CD4-positive, CD25-positive, alpha-beta regulatory T cell (primary cell): ENCODE data around the gene FPR1. TPM values are rescaled to one million over a fixed set of nuclear protein-coding genes. Genes with fewer than 3 reads are reported as not detected.
"Not testable (repeated sequence)": the region's sequence is repeated elsewhere in the genome, so short reads cannot be mapped to it uniquely, and the experiment has no call there.

Experiments used
- ATAC-seq, 2 donors: fragments of 150-1000 bp; cut with Tn5 transposase; one replicate each; pipeline ENCODE4 v1.10.0; 2021; ENCODE audit warnings: low read depth in 2 of 2, moderate number of reproducible peaks in 2 of 2, moderate library complexity in 1 of 2
- DNase-seq, 3 donors: peaks; one replicate each; pipeline versions ENCODE4 v3.0.0 to v3.0.0-alpha.2; 2012 to 2022; ENCODE audit warnings: mixed read lengths in 1 of 3
- H3K27ac ChIP-seq: one replicate; pipeline ENCODE4 v1.7.0; 2013; ENCODE audit warnings: mild to moderate bottlenecking, low read length; ENCODE audit not compliant: insufficient read depth, poor library complexity, severe bottlenecking
- H3K27me3 ChIP-seq: one replicate; pipeline ENCODE4 v1.7.0; 2013; ENCODE audit warnings: low read length; ENCODE audit not compliant: control insufficient read depth, insufficient read depth
- H3K36me3 ChIP-seq: one replicate; pipeline ENCODE4 v1.7.0; 2013; ENCODE audit warnings: mild to moderate bottlenecking, low read length, moderate library complexity; ENCODE audit not compliant: control insufficient read depth, insufficient read depth
- H3K4me1 ChIP-seq: 2 replicates; pipeline ENCODE4 v1.7.0; 2013; ENCODE audit warnings: mild to moderate bottlenecking, low read length; ENCODE audit not compliant: insufficient read depth, control insufficient read depth, poor library complexity, severe bottlenecking
- H3K4me3 ChIP-seq: one replicate; pipeline ENCODE4 v1.7.0; 2013; ENCODE audit warnings: low read depth, mild to moderate bottlenecking, low read length, moderate library complexity
- H3K9me3 ChIP-seq, 2 experiments: 1 replicate in 1 of 2; 2 replicates in 1 of 2; pipeline ENCODE4 v1.7.0; 2013; ENCODE audit warnings: low read length in 2 of 2, mild to moderate bottlenecking in 1 of 2, moderate library complexity in 1 of 2; ENCODE audit not compliant: control insufficient read depth in 2 of 2
- H3K27ac Mint-ChIP-seq, 3 donors: one replicate each; pipeline ENCODE4 v1.8.0; 2020 to 2022; ENCODE audit warnings: mild to moderate bottlenecking in 3 of 3, mixed read lengths in 3 of 3, moderate library complexity in 2 of 3
- H3K27me3 Mint-ChIP-seq: one replicate; pipeline ENCODE4 v1.8.0; 2022; ENCODE audit warnings: mild to moderate bottlenecking, mixed read lengths
- H3K36me3 Mint-ChIP-seq: one replicate; pipeline ENCODE4 v1.8.0; 2020; ENCODE audit warnings: mixed read lengths
- H3K4me1 Mint-ChIP-seq, 4 donors: one replicate each; pipeline ENCODE4 v1.8.0; 2020 to 2022; ENCODE audit warnings: mixed read lengths in 4 of 4, mild to moderate bottlenecking in 1 of 4
- H3K4me3 Mint-ChIP-seq, 4 donors: one replicate each; pipeline ENCODE4 v1.8.0; 2020 to 2022; ENCODE audit warnings: mild to moderate bottlenecking in 4 of 4, mixed read lengths in 4 of 4, moderate library complexity in 3 of 4
- H3K9me3 Mint-ChIP-seq, 7 donors: one replicate each; pipeline ENCODE4 v1.8.0; 2020 to 2022; ENCODE audit warnings: mixed read lengths in 7 of 7, mild to moderate bottlenecking in 3 of 7, moderate library complexity in 2 of 7
- polyA plus RNA-seq, 4 donors: library from polyadenylated mRNA; unstranded; fragments of 300-500 nt; fragmentation: Illumina TruSeq; gene quantifications; one replicate each; pipeline ENCODE4 v1.2.3, GENCODE V29; 2021
- total RNA-seq: library from RNA; stranded (reverse); gene quantifications from one replicate; pipeline ENCODE4 v1.2.3, GENCODE V29; 2022

Gene FPR1
- total and polyA plus RNA-seq, 5 donors from 2014 or later: 0.26 to 1.1 TPM; not detected in 3

DNA sequence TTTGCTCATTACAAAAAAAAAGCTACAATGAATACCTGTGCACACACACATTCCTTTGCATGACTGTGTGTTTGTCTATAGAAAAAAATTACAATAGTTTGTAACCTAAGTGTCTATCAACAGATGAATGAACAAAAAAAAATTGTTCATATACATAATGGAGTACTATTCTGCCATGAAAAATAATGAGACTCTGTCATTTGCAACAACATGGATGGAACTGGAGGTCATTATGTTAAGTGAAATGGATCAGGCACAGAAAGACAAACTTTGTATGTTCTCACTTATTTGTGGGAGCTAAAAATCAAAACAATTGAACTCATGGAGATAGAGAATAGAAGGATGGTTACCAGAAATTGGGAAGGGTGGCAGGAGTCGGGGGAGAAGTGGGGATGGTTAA lies 24.9 kb upstream of the FPR1 start:
- H3K27ac Mint-ChIP-seq, ATAC-seq, DNase-seq, H3K27ac ChIP-seq, H3K9me3 ChIP-seq, H3K4me3 ChIP-seq, H3K27me3 ChIP-seq, H3K9me3 Mint-ChIP-seq, H3K36me3 ChIP-seq, H3K36me3 Mint-ChIP-seq, H3K4me1 ChIP-seq, H3K4me1 Mint-ChIP-seq, H3K4me3 Mint-ChIP-seq: not testable (repeated sequence)
- peaks cover 10% of the 10 kb centered on the region for H3K27me3 Mint-ChIP-seq

- Mint-ChIP-seq H3K27me3 (peaks cover 10% of the 10 kb centered on the region), H3K4me1 (peaks cover 0 to 4% (median 0%) of the 10 kb centered on the region in 4 donors)
- H3K27ac ChIP-seq: no peak overlapping the region
Observed at GRCh38 chr19:51772977-51773376, 21.3 kb upstream of the FPR1 start.

DNA sequence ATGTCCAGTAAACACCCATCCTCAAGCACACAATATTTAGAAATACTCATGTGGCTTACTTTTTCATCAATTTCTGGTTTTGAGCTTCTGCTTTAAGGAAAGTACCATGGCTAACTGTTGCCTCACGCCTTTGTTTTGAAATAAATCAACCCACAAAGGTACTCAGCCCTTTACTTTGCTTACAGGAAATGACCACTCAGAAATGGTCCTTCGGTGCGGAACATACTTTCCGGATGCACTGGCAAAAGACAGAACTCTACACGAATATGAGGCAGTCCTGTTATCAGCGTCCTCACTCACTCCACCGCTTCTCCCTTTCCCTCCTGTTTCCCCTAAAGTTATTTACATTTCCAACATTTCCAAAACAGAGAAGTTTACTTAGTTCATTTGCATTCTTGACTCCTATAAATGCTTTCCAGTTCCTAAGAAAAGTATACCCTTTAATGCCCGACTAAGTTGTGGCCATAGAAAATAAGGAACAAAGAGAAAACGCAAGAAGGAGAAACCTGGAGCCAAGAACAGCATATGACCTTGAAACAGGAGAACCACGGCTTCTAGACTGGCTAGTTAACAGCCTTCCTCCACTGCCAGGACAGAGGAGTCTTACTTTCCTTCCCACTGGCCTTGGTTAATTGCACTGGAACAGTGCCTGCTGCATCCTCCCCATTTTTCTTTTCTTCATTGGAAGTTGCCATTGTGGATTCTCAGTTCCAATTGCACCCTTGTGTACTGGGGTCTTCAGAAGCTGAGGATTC lies 19.9 kb upstream of the FPR1 start:
- no peak for DNase-seq
- Histone ChIP-seq H3K27me3 (peaks cover 2% of the 10 kb centered on the region), H3K36me3 (no peaks in the 10 kb centered on the region), H3K4me1 (no peaks in the 10 kb centered on the region), H3K27ac (no peak overlapping the region), H3K9me3 (peaks cover 0 to 4% of the 10 kb centered on the region in 2 experiments), H3K4me3 (no peak overlapping the region)
- Mint-ChIP-seq H3K27me3 (peaks cover 5% of the 10 kb centered on the region), H3K9me3 (peaks cover 0 to 8% (median 3%) of the 10 kb centered on the region in 7 donors), H3K4me3 (no peak overlapping the region), H3K27ac (no peak overlapping the region), H3K4me1 (no peaks in the 10 kb centered on the region), H3K36me3 (no peaks in the 10 kb centered on the region)
- no peak for ATAC-seq

More at GRCh38 chr19:51772977-51773376, 21.3 kb upstream of the FPR1 start:
- no peak for ATAC-seq
- H3K27me3 ChIP-seq: peaks cover 2% of the 10 kb centered on the region
- H3K4me3 ChIP-seq: no peak overlapping the region
- Mint-ChIP-seq H3K27ac (no peak overlapping the region), H3K36me3 (no peaks in the 10 kb centered on the region), H3K9me3 (peaks cover 0 to 7% (median 5%) of the 10 kb centered on the region in 7 donors), H3K4me3 (no peak overlapping the region)
- peaks cover 0 to 4% of the 10 kb centered on the region in 2 experiments for H3K9me3 ChIP-seq
- peaks cover 3% of the 10 kb centered on the region for H3K4me1 ChIP-seq
- no peak for DNase-seq
- H3K36me3 ChIP-seq: no peaks in the 10 kb centered on the region

- Mint-ChIP-seq H3K27me3 (no peaks in the 10 kb centered on the region), H3K36me3 (no peaks in the 10 kb centered on the region), H3K9me3 (peaks cover under 1 to 11% (median 8%) of the 10 kb centered on the region in 7 donors), H3K4me1 (peaks cover 0 to 6% (median 2%) of the 10 kb centered on the region in 4 donors), H3K4me3 (no peak overlapping the region), H3K27ac (no peak overlapping the region)
- Histone ChIP-seq H3K4me3 (no peak overlapping the region), H3K9me3 (peaks cover 0 to 3% of the 10 kb centered on the region in 2 experiments), H3K4me1 (no peaks in the 10 kb centered on the region), H3K27ac (no peak overlapping the region), H3K36me3 (no peaks in the 10 kb centered on the region), H3K27me3 (no peaks in the 10 kb centered on the region)
- ATAC-seq (no peak), DNase-seq (no peak)
Observed at GRCh38 chr19:51766461-51766860, 14.8 kb upstream of the FPR1 start.

GRCh38 chr19:51765086-51765485 lies 13.4 kb upstream of the FPR1 start:
- Histone ChIP-seq H3K36me3 (no peaks in the 10 kb centered on the region), H3K27me3 (no peaks in the 10 kb centered on the region), H3K9me3 (peaks cover 2 to 6% of the 10 kb centered on the region in 2 experiments), H3K4me3 (no peak overlapping the region), H3K27ac (no peak overlapping the region), H3K4me1 (no peaks in the 10 kb centered on the region)
- Mint-ChIP-seq H3K4me1 (peaks cover 0 to 6% (median 2%) of the 10 kb centered on the region in 4 donors), H3K9me3 (peaks cover 0 to 11% (median 8%) of the 10 kb centered on the region in 7 donors), H3K27ac (no peak overlapping the region), H3K36me3 (no peaks in the 10 kb centered on the region), H3K4me3 (no peak overlapping the region), H3K27me3 (no peaks in the 10 kb centered on the region)
- ATAC-seq: no peak
- no peak for DNase-seq

DNA sequence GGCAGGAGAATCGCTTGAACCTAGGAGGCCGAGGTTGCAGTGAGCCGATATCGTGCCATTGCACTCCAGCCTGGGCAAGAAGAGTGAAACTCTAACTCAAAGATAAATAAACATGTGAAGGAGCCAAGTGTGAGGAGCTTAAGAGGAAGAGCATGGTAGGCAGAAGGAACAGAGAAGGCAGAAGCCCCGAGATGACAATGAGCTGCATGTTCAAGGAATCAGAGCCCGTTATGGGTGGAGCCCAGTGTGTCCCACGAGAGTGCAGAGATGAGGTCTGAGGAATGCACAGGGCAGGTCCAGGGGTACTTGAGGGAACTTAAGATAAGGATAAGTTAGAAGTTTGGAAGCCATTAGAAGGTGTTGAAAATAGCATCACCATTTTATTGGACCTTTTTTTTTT lies 10.0 kb upstream of the FPR1 start:
- Mint-ChIP-seq H3K4me3 (no peak overlapping the region), H3K4me1 (peaks cover 0 to 6% (median 2%) of the 10 kb centered on the region in 4 donors), H3K36me3 (no peaks in the 10 kb centered on the region), H3K27ac (no peak overlapping the region), H3K27me3 (no peaks in the 10 kb centered on the region), H3K9me3 (peaks cover 3 to 15% (median 8%) of the 10 kb centered on the region in 7 donors)
- H3K4me1 ChIP-seq: no peaks in the 10 kb centered on the region
- no peaks in the 10 kb centered on the region for H3K27me3 ChIP-seq
- H3K36me3 ChIP-seq: no peaks in the 10 kb centered on the region
- no peak overlapping the region for H3K27ac ChIP-seq
- DNase-seq (no peak), ATAC-seq (no peak)
- no peak overlapping the region for H3K4me3 ChIP-seq
- peaks cover 3 to 6% of the 10 kb centered on the region in 2 experiments for H3K9me3 ChIP-seq

DNA sequence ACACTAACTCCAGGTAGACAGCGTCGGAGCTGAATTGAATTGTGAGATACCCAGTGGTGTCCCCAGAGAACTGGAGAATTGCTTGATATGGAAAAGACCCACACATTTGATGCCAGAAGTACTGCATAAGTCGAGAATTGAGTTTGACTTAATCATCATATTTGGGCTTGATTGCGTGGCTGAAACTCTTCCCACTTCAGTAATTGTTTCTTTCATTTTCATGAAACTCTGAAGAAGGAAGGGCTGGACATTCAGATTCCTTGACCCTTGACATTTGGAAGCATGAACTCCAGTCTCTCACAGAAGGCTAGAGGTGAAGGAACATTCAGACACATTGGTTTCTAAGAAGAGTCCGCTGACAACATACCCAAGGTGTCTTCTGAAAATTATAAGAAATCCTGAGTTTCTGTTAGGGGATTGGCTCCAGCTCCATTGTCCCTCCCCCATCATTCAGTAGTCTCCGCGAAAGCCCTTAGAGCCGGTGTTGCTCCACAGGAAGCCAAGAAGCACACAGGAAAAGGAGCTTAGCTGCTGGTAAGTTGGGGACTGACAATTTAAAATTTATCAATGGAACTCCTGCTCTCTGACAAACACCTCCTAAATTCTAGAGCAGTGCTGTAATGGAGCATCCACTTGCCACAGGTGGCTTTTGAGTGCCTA lies 9.1 kb upstream of the FPR1 start, which contains the start of gene FPR2:
TSS of gene FPR2 (plus strand) at position 484 of the 660 bp plus-strand sequence. CDS start 7,479 bp downstream, outside the sequence.
- Histone ChIP-seq H3K4me3 (no peak within 1 kb of the TSS), H3K4me1 (no peaks in the 10 kb centered on the region)
- H3K27ac Mint-ChIP-seq: no peak within 1 kb of the TSS

More for the DNA sequence above, 9.1 kb upstream of the FPR1 start, which contains the start of gene FPR2:
- H3K36me3 ChIP-seq: no peaks in the 10 kb centered on the region
- no peaks in the 10 kb centered on the region for H3K27me3 ChIP-seq
- Mint-ChIP-seq H3K4me3 (no peak within 1 kb of the TSS), H3K27me3 (no peaks in the 10 kb centered on the region), H3K4me1 (peaks cover 0 to 6% (median 2%) of the 10 kb centered on the region in 4 donors), H3K9me3 (peaks cover 3 to 15% (median 10%) of the 10 kb centered on the region in 7 donors), H3K36me3 (no peaks in the 10 kb centered on the region)
- H3K9me3 ChIP-seq: peaks cover 4 to 6% of the 10 kb centered on the region in 2 experiments
- DNase-seq (no peak), ATAC-seq (no peak)
- no peak within 1 kb of the TSS for H3K27ac ChIP-seq
